IMR-90 (cell line): ENCODE measurements around the gene NRIP1. TPM values are rescaled to one million over a fixed set of nuclear protein-coding genes. Genes with fewer than 3 reads are reported as not detected.

Source experiments
- ATAC-seq: fragments of 200-7000 bp; cut with Tn5 transposase; 2 replicates; pipeline ENCODE4 v1.9.1; 2020; ENCODE audit warnings: low read depth, mild to moderate bottlenecking, moderate library complexity
- BruUV-seq: library from RNA; stranded (reverse); fragments of 400-500 nt; replicated peaks from 2 replicates; lab custom pipeline; 2021; lab: Mats Ljungman, UMichigan
- CTCF ChIA-PET: fragments of 300-600 bp; formaldehyde crosslinking; extraction: SDS; loops from one replicate; lab custom pipeline; 2021; ENCODE audit warnings: antibody characterized with exemption; lab: Yijun Ruan, JAX
- POLR2A ChIA-PET: fragments of 300-600 bp; sonication (Branson Sonifier 250); formaldehyde crosslinking; loops from one replicate; lab custom pipeline; 2022; ENCODE audit warnings: antibody characterized with exemption; ENCODE audit not compliant: unreplicated experiment; lab: Charles Lee
- DNase-seq: peaks from one replicate; pipeline ENCODE4 v3.0.0; 2013
- H2AFZ ChIP-seq: replicated peaks from 2 replicates; pipeline ENCODE3; 2013; ENCODE audit warnings: low read length, mild to moderate bottlenecking; ENCODE audit not compliant: poor library complexity
- H2AK5ac ChIP-seq: 2 replicates; pipeline ENCODE4 v1.6.1; 2013; ENCODE audit warnings: low read depth, low read length, inconsistent platforms
- H2AK9ac ChIP-seq: replicated peaks from 2 replicates; pipeline ENCODE3; 2013; ENCODE audit warnings: mild to moderate bottlenecking, low read depth, low read length, moderate library complexity; ENCODE audit not compliant: poor library complexity
- H2BK120ac ChIP-seq: 2 replicates; pipeline ENCODE4 v1.6.1; 2013; ENCODE audit warnings: low read depth, low read length, inconsistent platforms
- H2BK15ac ChIP-seq: 3 replicates; pipeline ENCODE4 v1.6.1; 2013; ENCODE audit warnings: low read depth, low read length, inconsistent platforms
- H2BK20ac ChIP-seq: 2 replicates; pipeline ENCODE4 v1.6.1; 2013; ENCODE audit warnings: low read depth, mild to moderate bottlenecking, inconsistent platforms, low read length, moderate library complexity
- H2BK5ac ChIP-seq: 2 replicates; pipeline ENCODE4 v1.6.1; 2013; ENCODE audit warnings: mild to moderate bottlenecking, low read depth, low read length, inconsistent platforms; ENCODE audit not compliant: poor library complexity, severe bottlenecking
- H3K14ac ChIP-seq: replicated peaks from 2 replicates; pipeline ENCODE4 v1.6.1; 2013; ENCODE audit warnings: low read depth, low read length, inconsistent platforms
- H3K18ac ChIP-seq: 2 replicates; pipeline ENCODE4 v1.6.1; 2013; ENCODE audit warnings: low read depth, low read length, control low read depth
- H3K23ac ChIP-seq: 2 replicates; pipeline ENCODE4 v1.6.1; 2013; ENCODE audit warnings: low read depth, low read length, inconsistent platforms
- H3K27ac ChIP-seq: 2 replicates; pipeline ENCODE4 v1.5.1; 2013; ENCODE audit warnings: mild to moderate bottlenecking, control low read depth, low read length; ENCODE audit not compliant: insufficient read depth
- H3K27me3 ChIP-seq: 2 replicates; pipeline ENCODE4 v1.6.1; 2013; ENCODE audit warnings: low read length; ENCODE audit not compliant: control insufficient read depth, insufficient read depth
- H3K36me3 ChIP-seq: 2 replicates; pipeline ENCODE4 v1.6.1; 2013; ENCODE audit warnings: low read length, mixed read lengths; ENCODE audit not compliant: control insufficient read depth, insufficient read depth
- H3K4ac ChIP-seq: 2 replicates; pipeline ENCODE4 v1.6.1; 2013; ENCODE audit warnings: low read depth, low read length, inconsistent platforms
- H3K4me1 ChIP-seq: 2 replicates; pipeline ENCODE4 v1.6.1; 2013; ENCODE audit warnings: low read length, mixed read lengths; ENCODE audit not compliant: control insufficient read depth, insufficient read depth
- H3K4me2 ChIP-seq: 2 replicates; pipeline ENCODE4 v1.6.1; 2013; ENCODE audit warnings: low read depth, mild to moderate bottlenecking, control low read depth, low read length, moderate library complexity
- H3K4me3 ChIP-seq: 2 replicates; pipeline ENCODE4 v1.5.1; 2013; ENCODE audit warnings: low read depth, mild to moderate bottlenecking, control low read depth, low read length, moderate library complexity; ENCODE audit not compliant: insufficient read depth
- H3K56ac ChIP-seq: 2 replicates; pipeline ENCODE4 v1.6.1; 2013; ENCODE audit warnings: low read length, inconsistent platforms; ENCODE audit not compliant: insufficient read depth; ENCODE audit errors: extremely low read depth
- H3K79me1 ChIP-seq, 2 experiments: 2 replicates each; pipeline ENCODE4 v1.6.1; 2013; ENCODE audit warnings: low read length in 2 of 2, inconsistent platforms in 1 of 2, low read depth in 1 of 2
- H3K9ac ChIP-seq: 2 replicates; pipeline ENCODE4 v1.6.1; 2013; ENCODE audit warnings: low read depth, low read length, control low read depth
- H3K9me1 ChIP-seq: 2 replicates; pipeline ENCODE4 v1.6.1; 2013; ENCODE audit warnings: low read length, inconsistent platforms; ENCODE audit not compliant: insufficient read depth
- H3K9me3 ChIP-seq: 2 replicates; pipeline ENCODE4 v1.6.1; 2013; ENCODE audit warnings: low read length; ENCODE audit not compliant: control insufficient read depth, insufficient read depth
- H4K20me1 ChIP-seq: 2 replicates; pipeline ENCODE4 v1.6.1; 2013; ENCODE audit warnings: low read length, inconsistent platforms; ENCODE audit not compliant: insufficient read depth
- H4K5ac ChIP-seq: 2 replicates; pipeline ENCODE4 v1.6.1; 2013; ENCODE audit warnings: mild to moderate bottlenecking, low read depth, low read length, control low read depth
- H4K8ac ChIP-seq, 2 experiments: 2 replicates each; pipeline ENCODE4 v1.6.1; 2013; ENCODE audit warnings: low read depth in 2 of 2, low read length in 2 of 2, control low read depth in 1 of 2, inconsistent platforms in 1 of 2
- H4K91ac ChIP-seq: 2 replicates; pipeline ENCODE4 v1.6.1; 2013; ENCODE audit warnings: low read depth, low read length, inconsistent platforms; ENCODE audit not compliant: insufficient read depth
- MAZ ChIP-seq: IDR thresholded peaks from 2 replicates; pipeline ENCODE4 v1.6.1; 2012; ENCODE audit warnings: low read depth, mild to moderate bottlenecking, low read length, improper control_type of control experiment, moderate library complexity, borderline replicate concordance
- WGBS, 2 experiments: methylation state at CpG; one replicate each; pipeline versions ENCODE4 v1.1.5 to v1.1.7; 2013; ENCODE audit warnings: missing lambda C conversion rate in 2 of 2; ENCODE audit not compliant: insufficient read length in 1 of 2; ENCODE audit errors: extremely low coverage in 2 of 2; 5-methylcytosine and 5-hydroxymethylcytosine counted together
- dilution Hi-C: fragments of 300-500 bp; cut with HindIII; formaldehyde crosslinking; loops from one replicate; pipeline ENCODE4 v1.14.3; 2018; ENCODE audit warnings: low sequenced_read_pairs; ENCODE audit not compliant: unreplicated experiment
- in situ Hi-C: fragments of 300-500 bp; cut with MboI; formaldehyde crosslinking; loops from 3 replicates; pipeline ENCODE4 v1.14.3; 2019; ENCODE audit warnings: low sequenced_read_pairs, inconsistent platforms, mixed read lengths
- intact Hi-C: fragments of 100-400 bp; cut with micrococcal nuclease; formaldehyde crosslinking; loops from 2 replicates; pipeline ENCODE4 v1.10.0; 2022
- polyA plus RNA-seq, 3 experiments: library from polyadenylated mRNA; depleted of rRNA; stranded (reverse); fragments of >200 nt; gene quantifications; 2 replicates each; pipeline ENCODE4 v1.2.3, GENCODE V29; 2012; ENCODE audit warnings: low replicate concordance in 1 of 3
- total RNA-seq: library from RNA; depleted of rRNA; stranded (reverse); fragments of >200 nt; gene quantifications from 2 replicates; pipeline ENCODE4 v1.2.3, GENCODE V29; 2012
- TF ChIP-seq, protein P1 (sequence below): fragments of 150-350 bp; IDR thresholded peaks from 2 replicates; pipeline ENCODE4 v1.6.1; 2016; ENCODE audit warnings: low read depth, mild to moderate bottlenecking, low read length, moderate library complexity, borderline replicate concordance

Gene NRIP1
- total and polyA plus RNA-seq, 2 of the 4 experiments (the other 2 are of a cell fraction): 9.6 to 73.8 TPM

DNA sequence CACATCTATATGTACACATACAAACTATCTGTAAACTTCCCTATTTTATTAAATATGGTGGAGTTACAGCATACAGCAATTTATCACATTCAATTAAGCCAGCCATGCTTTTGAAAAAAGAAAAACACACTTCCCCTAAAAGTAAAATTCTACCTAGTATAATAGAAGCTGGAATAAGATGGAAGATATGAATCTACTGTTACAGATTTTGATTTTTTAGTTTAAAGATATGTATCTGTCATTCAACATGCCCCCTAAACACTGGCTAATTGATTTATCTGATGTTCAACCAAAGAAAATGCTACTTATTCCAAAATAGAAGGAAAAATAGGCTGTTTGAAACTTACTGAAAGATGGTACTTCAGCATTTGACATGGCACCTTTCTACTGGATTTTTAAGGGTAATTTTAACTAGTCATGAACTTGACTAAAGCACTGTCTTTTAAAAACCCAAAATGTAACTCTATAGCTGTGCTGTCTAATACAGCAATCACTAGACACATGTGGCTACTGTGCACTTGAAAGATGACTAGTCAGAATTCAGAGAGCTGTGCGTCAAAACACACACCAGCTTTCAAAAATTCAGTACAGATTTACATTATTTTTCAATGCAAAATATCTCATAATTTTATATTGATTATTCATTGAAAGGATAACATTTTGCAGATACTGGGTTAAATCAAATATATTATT is 25.0 kb downstream of the NRIP1 start:
- Histone ChIP-seq H2BK20ac (no peak overlapping the region), H3K4me2 (no peak overlapping the region), H3K9me3 (no peaks in the 10 kb centered on the region), H3K56ac (no peak overlapping the region), H2AK5ac (no peak overlapping the region), H3K4me1 (peaks cover 1% of the 10 kb centered on the region; the same call in 1 of the 2 replicates), H3K79me1 (peaks cover 14 to 32% of the 10 kb centered on the region in 2 experiments), H2AK9ac (no peak overlapping the region), H4K91ac (no peak overlapping the region), H3K27me3 (no peaks in the 10 kb centered on the region), H3K9me1 (no peaks in the 10 kb centered on the region), H4K20me1 (peaks cover 24% of the 10 kb centered on the region), H4K5ac (no peak overlapping the region), H3K36me3 (peaks cover 2% of the 10 kb centered on the region), H3K9ac (no peak overlapping the region), H3K27ac (no peak overlapping the region), H2AFZ (no peak overlapping the region), H2BK15ac (no peak overlapping the region), H3K14ac (no peak overlapping the region), H3K23ac (no peak overlapping the region), H2BK120ac (no peak overlapping the region), H3K4me3 (no peak overlapping the region), H3K4ac (no peak overlapping the region), H3K18ac (no peak overlapping the region), H2BK5ac (no peak overlapping the region), H4K8ac (no peak overlapping the region)
- ATAC-seq (no peak), DNase-seq (no peak)
- POLR2A ChIA-PET: no interaction called here
- no peak for TF ChIP-seq MAZ
- TF ChIP-seq, protein P1, sequence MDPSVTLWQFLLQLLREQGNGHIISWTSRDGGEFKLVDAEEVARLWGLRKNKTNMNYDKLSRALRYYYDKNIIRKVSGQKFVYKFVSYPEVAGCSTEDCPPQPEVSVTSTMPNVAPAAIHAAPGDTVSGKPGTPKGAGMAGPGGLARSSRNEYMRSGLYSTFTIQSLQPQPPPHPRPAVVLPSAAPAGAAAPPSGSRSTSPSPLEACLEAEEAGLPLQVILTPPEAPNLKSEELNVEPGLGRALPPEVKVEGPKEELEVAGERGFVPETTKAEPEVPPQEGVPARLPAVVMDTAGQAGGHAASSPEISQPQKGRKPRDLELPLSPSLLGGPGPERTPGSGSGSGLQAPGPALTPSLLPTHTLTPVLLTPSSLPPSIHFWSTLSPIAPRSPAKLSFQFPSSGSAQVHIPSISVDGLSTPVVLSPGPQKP: no peak
- CTCF ChIA-PET: no interaction called here
- dilution Hi-C loops (no loop called here), in situ Hi-C loops (no loop called here), intact Hi-C loops (no loop called here)
- whole genome bisulfite sequencing, 2 experiments: no CpG with 5 or more reads among the region's 1 CpG
- BruUV-seq: no TSS peak
